WTC11 (cell line): ENCODE results near the gene COL5A1. TPM values are rescaled to one million over a fixed set of nuclear protein-coding genes. Genes with fewer than 3 reads are reported as not detected.

Experiments used
- ATAC-seq: fragments of 200-7000 bp; cut with Tn5 transposase; 2 replicates; pipeline ENCODE4 v1.10.0; 2021; ENCODE audit warnings: mild to moderate bottlenecking, moderate library complexity
- CTCF ChIA-PET: fragments of 300-600 bp; sonication (Branson Sonifier 250); formaldehyde crosslinking; loops from one replicate; lab custom pipeline; 2021; ENCODE audit warnings: antibody characterized with exemption; lab: Charles Lee
- POLR2A ChIA-PET: fragments of 350-600 bp; sonication (Branson Sonifier 250); formaldehyde crosslinking; loops from one replicate; lab custom pipeline; 2021; ENCODE audit warnings: antibody characterized with exemption; lab: Charles Lee
- DNase-seq: peaks from one replicate; pipeline ENCODE4 v3.0.0; 2021; ENCODE audit warnings: low spot score
- H3K27ac Mint-ChIP-seq: 2 replicates; pipeline ENCODE4 v1.8.0; 2021; ENCODE audit warnings: mixed read lengths
- H3K27me3 Mint-ChIP-seq: 2 replicates; pipeline ENCODE4 v1.8.0; 2021; ENCODE audit warnings: low read depth, mild to moderate bottlenecking, moderate library complexity, mixed read lengths
- H3K36me3 Mint-ChIP-seq: 2 replicates; pipeline ENCODE4 v1.8.0; 2021; ENCODE audit warnings: mixed read lengths
- H3K4me1 Mint-ChIP-seq: 2 replicates; pipeline ENCODE4 v1.8.0; 2022; ENCODE audit warnings: mixed read lengths
- H3K4me3 Mint-ChIP-seq: 2 replicates; pipeline ENCODE4 v1.8.0; 2021; ENCODE audit warnings: mild to moderate bottlenecking, moderate library complexity, mixed read lengths
- H3K9me3 Mint-ChIP-seq: 2 replicates; pipeline ENCODE4 v1.8.0; 2021; ENCODE audit warnings: mixed read lengths
- ETV6 ChIP-seq: sonication (generic); formaldehyde crosslinking; IDR thresholded peaks from 2 replicates; pipeline ENCODE4 v1.8.1; 2022; ENCODE audit warnings: mild to moderate bottlenecking, missing genetic modification reagents
- GRHL2 ChIP-seq: fragments of 250-450 bp; sonication (Bioruptor Pico); IDR thresholded peaks from 2 replicates; pipeline ENCODE4 v1.8.0; 2022; ENCODE audit warnings: mild to moderate bottlenecking, moderate library complexity; ENCODE audit not compliant: insufficient replicate concordance, severe bottlenecking
- IRF2 ChIP-seq: sonication (generic); formaldehyde crosslinking; IDR thresholded peaks from 2 replicates; pipeline ENCODE4 v1.8.0; 2022; ENCODE audit warnings: low read depth, missing genetic modification reagents, borderline replicate concordance
- JUN ChIP-seq: sonication (generic); formaldehyde crosslinking; IDR thresholded peaks from 2 replicates; pipeline ENCODE4 v1.8.0; 2023; ENCODE audit warnings: mild to moderate bottlenecking, missing genetic modification reagents
- MXD4 ChIP-seq: fragments of 250-450 bp; sonication (Bioruptor Pico); IDR thresholded peaks from 2 replicates; pipeline ENCODE4 v1.8.0; 2021; ENCODE audit warnings: mild to moderate bottlenecking, moderate library complexity, borderline replicate concordance
- NFATC4 ChIP-seq: fragments of 250-450 bp; sonication (Bioruptor Pico); IDR thresholded peaks from 2 replicates; pipeline ENCODE4 v1.9.0; 2021; ENCODE audit warnings: mild to moderate bottlenecking
- NR2C2 ChIP-seq: sonication (generic); formaldehyde crosslinking; IDR thresholded peaks from 2 replicates; pipeline ENCODE4 v1.8.0; 2022; ENCODE audit warnings: mild to moderate bottlenecking, missing genetic modification reagents
- OVOL2 ChIP-seq: fragments of 250-450 bp; sonication (Bioruptor Pico); IDR thresholded peaks from 2 replicates; pipeline ENCODE4 v1.9.0; 2021; ENCODE audit warnings: mild to moderate bottlenecking, borderline replicate concordance
- RELA ChIP-seq: sonication (generic); formaldehyde crosslinking; IDR thresholded peaks from 2 replicates; pipeline ENCODE4 v1.8.1; 2022; ENCODE audit warnings: missing genetic modification reagents, mild to moderate bottlenecking, borderline replicate concordance
- SMAD3 ChIP-seq: sonication (generic); formaldehyde crosslinking; IDR thresholded peaks from 2 replicates; pipeline ENCODE4 v1.8.0; 2022; ENCODE audit warnings: missing genetic modification reagents, mild to moderate bottlenecking, borderline replicate concordance
- SOX15 ChIP-seq: fragments of 250-450 bp; sonication (Bioruptor Pico); IDR thresholded peaks from 2 replicates; pipeline ENCODE4 v1.9.0; 2021; ENCODE audit warnings: mild to moderate bottlenecking
- TEAD1 ChIP-seq: sonication (generic); formaldehyde crosslinking; IDR thresholded peaks from 2 replicates; pipeline ENCODE4 v1.8.0; 2022; ENCODE audit warnings: mild to moderate bottlenecking, missing genetic modification reagents
- ZBTB21 ChIP-seq: sonication (generic); formaldehyde crosslinking; IDR thresholded peaks from 2 replicates; pipeline ENCODE4 v1.8.1; 2023; ENCODE audit warnings: mild to moderate bottlenecking, missing genetic modification reagents, borderline replicate concordance
- ZNF263 ChIP-seq: sonication (generic); formaldehyde crosslinking; IDR thresholded peaks from 2 replicates; pipeline ENCODE4 v1.8.1; 2022; ENCODE audit warnings: low read depth, mild to moderate bottlenecking, moderate library complexity, missing genetic modification reagents
- total RNA-seq: library from RNA; stranded (reverse); gene quantifications from 3 replicates; pipeline ENCODE4 v1.2.3, GENCODE V29; 2021
- TF ChIP-seq, protein P1 (sequence below): sonication (generic); formaldehyde crosslinking; IDR thresholded peaks from 2 replicates; pipeline ENCODE4 v1.8.1; 2023; ENCODE audit warnings: mild to moderate bottlenecking, moderate library complexity, missing genetic modification reagents
- TF ChIP-seq, protein P2 (sequence below): fragments of 250-450 bp; sonication (Bioruptor Pico); IDR thresholded peaks from 2 replicates; pipeline ENCODE4 v2.1.2; 2022; ENCODE audit warnings: mild to moderate bottlenecking, moderate library complexity
- TF ChIP-seq, protein P3 (sequence below): fragments of 200-600 bp; IDR thresholded peaks from 2 replicates; pipeline ENCODE4 v1.8.0; 2022; ENCODE audit warnings: antibody characterized with exemption
- TF ChIP-seq, protein P4 (sequence below): sonication (generic); formaldehyde crosslinking; IDR thresholded peaks from 2 replicates; pipeline ENCODE4 v1.8.1; 2023; ENCODE audit warnings: mild to moderate bottlenecking, missing genetic modification reagents, moderate library complexity
- TF ChIP-seq, protein P5 (sequence below): sonication (generic); formaldehyde crosslinking; IDR thresholded peaks from 2 replicates; pipeline ENCODE4 v1.8.1; 2023; ENCODE audit warnings: mild to moderate bottlenecking, missing genetic modification reagents, borderline replicate concordance
- TF ChIP-seq, protein P6 (sequence below): sonication (generic); formaldehyde crosslinking; IDR thresholded peaks from 2 replicates; pipeline ENCODE4 v1.8.1; 2022; ENCODE audit warnings: low read depth, mild to moderate bottlenecking, moderate library complexity, missing genetic modification reagents, borderline replicate concordance

COL5A1 gene
- total RNA-seq, 1 experiment from 2014 or later: 13.5 TPM

DNA sequence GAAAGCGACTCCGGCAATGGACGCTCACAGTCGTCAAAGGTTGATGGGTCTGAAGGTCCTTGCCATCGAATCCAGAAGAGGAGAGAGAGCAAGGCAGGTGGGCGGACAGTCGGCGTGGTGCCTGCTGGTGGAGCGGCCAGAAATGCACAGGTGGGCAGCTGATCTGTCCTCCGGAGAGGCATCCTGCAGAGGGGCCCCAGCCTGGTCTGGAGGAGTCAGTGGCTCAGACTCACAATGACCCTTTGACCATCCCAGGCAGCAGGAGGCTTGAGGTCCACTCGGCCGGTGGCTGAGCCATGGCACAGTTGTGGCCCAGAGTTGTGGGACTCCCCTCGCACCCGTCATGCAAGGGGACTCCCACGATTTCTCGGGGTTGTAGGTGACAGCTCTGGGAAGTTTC, 204.6 kb downstream of the COL5A1 start (continued):
- TF ChIP-seq, protein P1, sequence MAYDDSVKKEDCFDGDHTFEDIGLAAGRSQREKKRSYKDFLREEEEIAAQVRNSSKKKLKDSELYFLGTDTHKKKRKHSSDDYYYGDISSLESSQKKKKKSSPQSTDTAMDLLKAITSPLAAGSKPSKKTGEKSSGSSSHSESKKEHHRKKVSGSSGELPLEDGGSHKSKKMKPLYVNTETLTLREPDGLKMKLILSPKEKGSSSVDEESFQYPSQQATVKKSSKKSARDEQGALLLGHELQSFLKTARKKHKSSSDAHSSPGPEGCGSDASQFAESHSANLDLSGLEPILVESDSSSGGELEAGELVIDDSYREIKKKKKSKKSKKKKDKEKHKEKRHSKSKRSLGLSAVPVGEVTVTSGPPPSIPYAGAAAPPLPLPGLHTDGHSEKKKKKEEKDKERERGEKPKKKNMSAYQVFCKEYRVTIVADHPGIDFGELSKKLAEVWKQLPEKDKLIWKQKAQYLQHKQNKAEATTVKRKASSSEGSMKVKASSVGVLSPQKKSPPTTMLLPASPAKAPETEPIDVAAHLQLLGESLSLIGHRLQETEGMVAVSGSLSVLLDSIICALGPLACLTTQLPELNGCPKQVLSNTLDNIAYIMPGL: no peak
- no peak for TF ChIP-seq TEAD1 (CRISPR knock-in tag)
- TF ChIP-seq, protein P2, sequence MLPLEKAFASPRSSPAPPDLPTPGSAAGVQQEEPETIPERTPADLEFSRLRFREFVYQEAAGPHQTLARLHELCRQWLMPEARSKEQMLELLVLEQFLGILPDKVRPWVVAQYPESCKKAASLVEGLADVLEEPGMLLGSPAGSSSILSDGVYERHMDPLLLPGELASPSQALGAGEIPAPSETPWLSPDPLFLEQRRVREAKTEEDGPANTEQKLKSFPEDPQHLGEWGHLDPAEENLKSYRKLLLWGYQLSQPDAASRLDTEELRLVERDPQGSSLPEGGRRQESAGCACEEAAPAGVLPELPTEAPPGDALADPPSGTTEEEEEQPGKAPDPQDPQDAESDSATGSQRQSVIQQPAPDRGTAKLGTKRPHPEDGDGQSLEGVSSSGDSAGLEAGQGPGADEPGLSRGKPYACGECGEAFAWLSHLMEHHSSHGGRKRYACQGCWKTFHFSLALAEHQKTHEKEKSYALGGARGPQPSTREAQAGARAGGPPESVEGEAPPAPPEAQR (CRISPR knock-in tag): no peak
- TF ChIP-seq, protein P3, sequence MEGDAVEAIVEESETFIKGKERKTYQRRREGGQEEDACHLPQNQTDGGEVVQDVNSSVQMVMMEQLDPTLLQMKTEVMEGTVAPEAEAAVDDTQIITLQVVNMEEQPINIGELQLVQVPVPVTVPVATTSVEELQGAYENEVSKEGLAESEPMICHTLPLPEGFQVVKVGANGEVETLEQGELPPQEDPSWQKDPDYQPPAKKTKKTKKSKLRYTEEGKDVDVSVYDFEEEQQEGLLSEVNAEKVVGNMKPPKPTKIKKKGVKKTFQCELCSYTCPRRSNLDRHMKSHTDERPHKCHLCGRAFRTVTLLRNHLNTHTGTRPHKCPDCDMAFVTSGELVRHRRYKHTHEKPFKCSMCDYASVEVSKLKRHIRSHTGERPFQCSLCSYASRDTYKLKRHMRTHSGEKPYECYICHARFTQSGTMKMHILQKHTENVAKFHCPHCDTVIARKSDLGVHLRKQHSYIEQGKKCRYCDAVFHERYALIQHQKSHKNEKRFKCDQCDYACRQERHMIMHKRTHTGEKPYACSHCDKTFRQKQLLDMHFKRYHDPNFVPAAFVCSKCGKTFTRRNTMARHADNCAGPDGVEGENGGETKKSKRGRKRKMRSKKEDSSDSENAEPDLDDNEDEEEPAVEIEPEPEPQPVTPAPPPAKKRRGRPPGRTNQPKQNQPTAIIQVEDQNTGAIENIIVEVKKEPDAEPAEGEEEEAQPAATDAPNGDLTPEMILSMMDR: no peak

DNA sequence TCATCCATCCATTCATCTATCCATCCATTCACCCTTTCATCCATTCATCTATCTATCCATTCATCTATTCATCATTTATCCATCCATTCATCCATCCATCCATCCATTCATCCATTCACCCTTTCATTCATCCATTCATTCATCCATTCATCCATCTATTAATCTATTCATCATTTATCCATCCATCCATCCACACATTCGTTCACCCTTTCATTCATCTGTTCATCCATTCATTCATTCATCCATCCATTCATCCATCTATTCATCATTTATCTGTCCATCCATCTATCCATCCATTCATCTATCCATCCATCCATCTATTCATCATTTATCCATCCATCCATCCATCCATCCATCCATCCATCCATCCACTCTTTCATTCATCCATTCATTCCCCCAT, 205.1 kb downstream of the COL5A1 start:
- Mint-ChIP-seq H3K27ac (no peak overlapping the region), H3K9me3 (no peaks in the 10 kb centered on the region), H3K27me3 (no peaks in the 10 kb centered on the region), H3K4me3 (no peak overlapping the region), H3K36me3 (peaks cover 4% of the 10 kb centered on the region; the same call in 1 of the 2 replicates), H3K4me1 (no peaks in the 10 kb centered on the region)
- ATAC-seq (no peak), DNase-seq (no peak)
- ChIA-PET CTCF (no interaction called here), POLR2A (no interaction called here)
- no peak for TF ChIP-seq IRF2 (CRISPR knock-in tag)
- TF ChIP-seq NR2C2: no peak
- TF ChIP-seq, protein P4, sequence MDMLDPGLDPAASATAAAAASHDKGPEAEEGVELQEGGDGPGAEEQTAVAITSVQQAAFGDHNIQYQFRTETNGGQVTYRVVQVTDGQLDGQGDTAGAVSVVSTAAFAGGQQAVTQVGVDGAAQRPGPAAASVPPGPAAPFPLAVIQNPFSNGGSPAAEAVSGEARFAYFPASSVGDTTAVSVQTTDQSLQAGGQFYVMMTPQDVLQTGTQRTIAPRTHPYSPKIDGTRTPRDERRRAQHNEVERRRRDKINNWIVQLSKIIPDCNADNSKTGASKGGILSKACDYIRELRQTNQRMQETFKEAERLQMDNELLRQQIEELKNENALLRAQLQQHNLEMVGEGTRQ: no peak

DNA sequence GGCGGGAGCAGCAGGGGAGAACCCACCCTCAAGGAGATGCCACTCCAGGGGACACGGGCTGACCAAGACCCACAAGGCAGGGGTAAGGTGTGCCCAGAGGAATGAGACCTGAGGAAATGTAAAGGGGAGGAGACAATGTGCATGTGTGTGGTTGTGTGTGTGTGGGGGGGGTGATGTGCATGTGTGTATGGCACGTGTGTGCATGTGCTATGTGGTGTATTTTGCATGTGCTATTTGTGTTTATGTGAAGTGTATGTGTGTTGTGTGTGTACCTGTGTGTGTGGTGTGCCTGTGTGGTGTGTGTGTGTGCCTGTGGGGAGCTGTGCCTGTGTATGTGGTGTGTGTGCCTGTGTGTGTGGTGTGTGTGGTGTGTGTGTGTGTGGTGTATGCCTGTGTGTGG, 205.5 kb downstream of the COL5A1 start:
- H3K27me3 Mint-ChIP-seq: no peaks in the 10 kb centered on the region
- no peaks in the 10 kb centered on the region for H3K9me3 Mint-ChIP-seq
- H3K4me1 Mint-ChIP-seq: no peaks in the 10 kb centered on the region
- DNase-seq: no peak
- TF ChIP-seq JUN (CRISPR knock-in tag) (no peak), NFATC4 (CRISPR knock-in tag) (no peak), MXD4 (no peak), OVOL2 (no peak), ZNF263 (CRISPR knock-in tag) (no peak), RELA (CRISPR knock-in tag) (no peak), ZBTB21 (CRISPR knock-in tag) (no peak), SMAD3 (CRISPR knock-in tag) (no peak), GRHL2 (CRISPR knock-in tag) (no peak), SOX15 (CRISPR knock-in tag) (no peak), ETV6 (CRISPR knock-in tag) (no peak)
- TF ChIP-seq, protein P5, sequence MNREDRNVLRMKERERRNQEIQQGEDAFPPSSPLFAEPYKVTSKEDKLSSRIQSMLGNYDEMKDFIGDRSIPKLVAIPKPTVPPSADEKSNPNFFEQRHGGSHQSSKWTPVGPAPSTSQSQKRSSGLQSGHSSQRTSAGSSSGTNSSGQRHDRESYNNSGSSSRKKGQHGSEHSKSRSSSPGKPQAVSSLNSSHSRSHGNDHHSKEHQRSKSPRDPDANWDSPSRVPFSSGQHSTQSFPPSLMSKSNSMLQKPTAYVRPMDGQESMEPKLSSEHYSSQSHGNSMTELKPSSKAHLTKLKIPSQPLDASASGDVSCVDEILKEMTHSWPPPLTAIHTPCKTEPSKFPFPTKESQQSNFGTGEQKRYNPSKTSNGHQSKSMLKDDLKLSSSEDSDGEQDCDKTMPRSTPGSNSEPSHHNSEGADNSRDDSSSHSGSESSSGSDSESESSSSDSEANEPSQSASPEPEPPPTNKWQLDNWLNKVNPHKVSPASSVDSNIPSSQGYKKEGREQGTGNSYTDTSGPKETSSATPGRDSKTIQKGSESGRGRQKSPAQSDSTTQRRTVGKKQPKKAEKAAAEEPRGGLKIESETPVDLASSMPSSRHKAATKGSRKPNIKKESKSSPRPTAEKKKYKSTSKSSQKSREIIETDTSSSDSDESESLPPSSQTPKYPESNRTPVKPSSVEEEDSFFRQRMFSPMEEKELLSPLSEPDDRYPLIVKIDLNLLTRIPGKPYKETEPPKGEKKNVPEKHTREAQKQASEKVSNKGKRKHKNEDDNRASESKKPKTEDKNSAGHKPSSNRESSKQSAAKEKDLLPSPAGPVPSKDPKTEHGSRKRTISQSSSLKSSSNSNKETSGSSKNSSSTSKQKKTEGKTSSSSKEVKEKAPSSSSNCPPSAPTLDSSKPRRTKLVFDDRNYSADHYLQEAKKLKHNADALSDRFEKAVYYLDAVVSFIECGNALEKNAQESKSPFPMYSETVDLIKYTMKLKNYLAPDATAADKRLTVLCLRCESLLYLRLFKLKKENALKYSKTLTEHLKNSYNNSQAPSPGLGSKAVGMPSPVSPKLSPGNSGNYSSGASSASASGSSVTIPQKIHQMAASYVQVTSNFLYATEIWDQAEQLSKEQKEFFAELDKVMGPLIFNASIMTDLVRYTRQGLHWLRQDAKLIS (CRISPR knock-in tag): no peak
- TF ChIP-seq, protein P3: no peak
- TF ChIP-seq, protein P6, sequence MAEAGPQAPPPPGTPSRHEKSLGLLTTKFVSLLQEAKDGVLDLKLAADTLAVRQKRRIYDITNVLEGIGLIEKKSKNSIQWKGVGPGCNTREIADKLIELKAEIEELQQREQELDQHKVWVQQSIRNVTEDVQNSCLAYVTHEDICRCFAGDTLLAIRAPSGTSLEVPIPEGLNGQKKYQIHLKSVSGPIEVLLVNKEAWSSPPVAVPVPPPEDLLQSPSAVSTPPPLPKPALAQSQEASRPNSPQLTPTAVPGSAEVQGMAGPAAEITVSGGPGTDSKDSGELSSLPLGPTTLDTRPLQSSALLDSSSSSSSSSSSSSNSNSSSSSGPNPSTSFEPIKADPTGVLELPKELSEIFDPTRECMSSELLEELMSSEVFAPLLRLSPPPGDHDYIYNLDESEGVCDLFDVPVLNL (CRISPR knock-in tag): no peak
- TF ChIP-seq, all 79 proteins: peak for 0
- CTCF ChIA-PET: no interaction called here
- Mint-ChIP-seq H3K27ac (no peak overlapping the region), H3K4me3 (no peak overlapping the region), H3K36me3 (peaks cover 4% of the 10 kb centered on the region; the same call in 1 of the 2 replicates)
- POLR2A ChIA-PET: no interaction called here
- ATAC-seq: no peak
